WI38 (cell line): ENCODE results near the gene ACSS3.
"Not testable (repeated sequence)": the region's sequence is repeated elsewhere in the genome, so short reads cannot be mapped to it uniquely, and the experiment has no call there.

Experiments
- H3K4me3 ChIP-seq: 2 replicates; pipeline ENCODE4 v1.5.1; 2011; ENCODE audit warnings: low read depth, mild to moderate bottlenecking, control low read depth, low read length
- CTCF ChIP-seq: IDR thresholded peaks from 2 replicates; pipeline ENCODE4 v1.5.1; 2012; ENCODE audit warnings: low read depth, mild to moderate bottlenecking, control low read depth, low read length

The ACSS3 gene

GRCh38 chr12:81187686-81188085 lies 109.8 kb downstream of the ACSS3 start:
- no peak for TF ChIP-seq CTCF
- H3K4me3 ChIP-seq: no peak overlapping the region

GRCh38 chr12:81196595-81196994 lies 118.7 kb downstream of the ACSS3 start:
- TF ChIP-seq CTCF: no peak
- no peak overlapping the region for H3K4me3 ChIP-seq

GRCh38 chr12:81200561-81200960 lies 122.7 kb downstream of the ACSS3 start:
- H3K4me3 ChIP-seq: not testable (repeated sequence)

DNA sequence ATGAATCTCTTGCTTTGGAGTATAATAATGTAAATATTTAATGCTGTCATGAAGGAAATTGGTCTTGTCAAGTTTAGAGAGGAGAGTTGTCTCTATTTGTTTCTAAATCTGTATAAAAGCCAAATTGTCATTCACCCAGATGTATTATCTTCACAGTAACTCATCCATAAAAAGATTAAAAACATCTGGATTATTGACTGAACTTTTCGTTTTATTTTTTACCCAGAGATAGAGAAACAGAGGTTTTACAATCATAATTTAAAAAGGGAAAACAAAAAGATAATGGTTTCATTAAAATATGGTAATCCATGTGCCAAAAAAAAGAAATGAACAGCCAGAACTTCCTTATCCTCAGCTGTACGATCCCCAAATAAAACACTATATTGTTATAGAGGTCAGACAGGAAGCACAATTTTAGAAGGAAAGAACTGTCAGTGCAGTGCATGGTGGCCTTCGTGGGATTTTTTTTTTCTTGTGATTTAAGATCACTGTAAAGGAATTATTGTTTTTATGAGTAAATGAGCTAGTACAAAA lies 125.9 kb downstream of the ACSS3 start:
- no peak overlapping the region for H3K4me3 ChIP-seq
- TF ChIP-seq CTCF: no peak

- no peak overlapping the region for H3K4me3 ChIP-seq
- TF ChIP-seq CTCF: no peak
Observed at GRCh38 chr12:81205416-81205815, 127.5 kb downstream of the ACSS3 start.

DNA sequence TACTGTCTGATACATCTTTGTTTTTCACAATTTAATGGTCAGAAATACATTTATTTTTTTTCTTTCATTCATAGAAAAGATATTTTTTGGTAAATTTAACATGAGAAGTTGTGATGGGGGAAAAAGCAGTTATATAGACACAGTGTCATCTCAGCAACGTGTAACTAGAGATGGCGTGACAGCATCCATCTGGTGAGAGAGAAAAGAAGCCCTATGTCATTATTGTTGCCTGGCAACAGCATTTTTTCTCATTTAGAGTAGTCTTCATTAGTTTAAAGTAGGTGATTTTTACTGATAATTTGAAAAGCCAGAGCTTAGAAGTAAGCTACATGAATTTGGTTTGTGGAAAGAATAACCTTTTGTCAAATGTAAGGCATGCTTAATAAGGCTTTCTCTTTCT lies 128.6 kb downstream of the ACSS3 start:
- TF ChIP-seq CTCF: no peak
- no peak overlapping the region for H3K4me3 ChIP-seq

DNA sequence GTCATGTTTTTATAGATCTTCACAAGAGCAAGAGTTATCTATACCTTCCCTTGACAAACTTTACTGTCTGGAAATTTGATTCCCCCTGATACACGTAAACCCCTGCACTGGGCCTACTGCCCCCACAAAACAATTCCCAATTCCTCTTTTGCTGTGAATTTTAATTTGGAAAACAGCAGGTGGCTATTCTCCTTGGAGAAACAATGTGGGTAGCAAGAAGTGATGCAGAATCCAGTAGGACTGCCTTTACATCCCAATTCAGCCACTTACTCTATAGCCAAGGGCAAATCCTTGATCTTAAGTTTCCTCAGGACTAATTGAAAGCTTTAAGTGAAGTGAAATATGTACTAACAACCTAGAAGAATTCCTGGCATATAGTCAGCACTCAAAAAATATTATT lies 129.3 kb downstream of the ACSS3 start:
- TF ChIP-seq CTCF: no peak
- H3K4me3 ChIP-seq: no peak overlapping the region

DNA sequence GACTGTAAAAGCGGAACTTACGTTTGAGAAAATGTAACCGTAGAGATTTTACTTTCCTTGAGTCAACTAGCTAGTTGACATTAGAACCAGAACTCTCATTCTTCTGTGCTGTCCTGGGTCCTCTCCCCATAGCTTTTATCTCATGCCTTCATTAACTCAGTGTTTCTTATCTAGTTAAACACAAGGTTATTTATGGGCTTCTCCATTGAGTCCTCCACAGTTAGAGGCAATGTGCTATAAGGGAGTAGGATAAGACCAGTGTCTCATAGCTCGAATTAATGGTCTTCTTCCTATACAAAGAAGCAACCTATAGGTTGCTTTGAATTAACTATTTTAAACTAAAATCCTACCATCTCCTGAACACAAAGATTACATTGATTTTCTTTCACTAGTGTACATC lies 129.8 kb downstream of the ACSS3 start:
- TF ChIP-seq CTCF: no peak
- no peak overlapping the region for H3K4me3 ChIP-seq
